A549 (cell line): ENCODE results near the gene ABCB1. TPM values are rescaled to one million over a fixed set of nuclear protein-coding genes. Genes with fewer than 3 reads are reported as not detected.
A peak's percentile ranks its signal among the peaks of the same experiment; 100 is the strongest.

Experiments
- ATAC-seq, 2 experiments: fragments of 200-7000 bp in 1 of 2; fragments of >200 bp in 1 of 2; cut with Nextera tagmentation in 1 of 2; cut with Tn5 transposase in 1 of 2; 3 replicates each; pipeline versions ENCODE4 v1.8.0 to v1.9.1; 2018 to 2020; ENCODE audit warnings: mild to moderate bottlenecking in 1 of 2, moderate library complexity in 1 of 2
- CTCF ChIA-PET: fragments of 300-600 bp; sonication (Branson Sonifier 250); formaldehyde crosslinking; extraction: SDS; loops from one replicate; lab custom pipeline; 2021; ENCODE audit warnings: antibody characterized with exemption, inconsistent platforms; lab: Yijun Ruan, JAX
- POLR2A ChIA-PET: fragments of 350-600 bp; formaldehyde crosslinking; extraction: SDS; loops from one replicate; lab custom pipeline; 2021; ENCODE audit warnings: antibody characterized with exemption, inconsistent platforms; lab: Yijun Ruan, JAX
- DNase-seq, 2 experiments: peaks; one replicate each; pipeline versions ENCODE4 v3.0.0 to v3.0.0-alpha.2; 2011 to 2016; ENCODE audit warnings: low read depth in 1 of 2, low spot score in 1 of 2
- FAIRE-seq: peaks from 2 replicates; lab custom pipeline; 2011; peaks lifted over from hg19 to GRCh38; lab: Jason Lieb, UNC
- H3K27ac ChIP-seq, 2 experiments: fragments of >200 bp; sonication (Bioruptor Twin); formaldehyde crosslinking; 3 replicates each; pipeline ENCODE4 v1.5.1; 2016 to 2017
- H3K4me1 ChIP-seq: fragments of >200 bp; sonication (Bioruptor Twin); formaldehyde crosslinking; 3 replicates; pipeline ENCODE4 v1.6.1; 2016
- H3K4me2 ChIP-seq: fragments of >200 bp; sonication (Bioruptor Twin); formaldehyde crosslinking; 3 replicates; pipeline ENCODE4 v1.6.1; 2016
- H3K4me3 ChIP-seq: fragments of >200 bp; sonication (Bioruptor Twin); formaldehyde crosslinking; 3 replicates; pipeline ENCODE4 v1.5.1; 2016
- H3K9me3 ChIP-seq: fragments of >200 bp; sonication (Bioruptor Twin); formaldehyde crosslinking; 3 replicates; pipeline ENCODE4 v1.6.1; 2016
- CBX2 ChIP-seq: fragments of 200-600 bp; sonication (generic); IDR thresholded peaks from 2 replicates; pipeline ENCODE4 v1.6.1; 2016; ENCODE audit warnings: low read depth, mild to moderate bottlenecking, borderline replicate concordance
- CBX8 ChIP-seq: fragments of 200-600 bp; sonication (generic); IDR thresholded peaks from 2 replicates; pipeline ENCODE4 v1.6.1; 2016
- CHD2 ChIP-seq: fragments of 150-350 bp; IDR thresholded peaks from 2 replicates; pipeline ENCODE4 v1.6.1; 2014; ENCODE audit warnings: low read length; ENCODE audit not compliant: partially characterized antibody
- CHD4 ChIP-seq: fragments of 200-600 bp; sonication (generic); IDR thresholded peaks from 2 replicates; pipeline ENCODE4 v1.6.1; 2016; ENCODE audit warnings: antibody characterized with exemption, mild to moderate bottlenecking, borderline replicate concordance
- CTCF ChIP-seq: fragments of >200 bp; sonication (Bioruptor Twin); formaldehyde crosslinking; IDR thresholded peaks from 3 replicates; pipeline ENCODE4 v1.5.1; 2016
- ESRRA ChIP-seq: fragments of 150-350 bp; IDR thresholded peaks from 2 replicates; pipeline ENCODE4 v1.6.1; 2014; ENCODE audit warnings: mild to moderate bottlenecking, low read length, borderline replicate concordance
- FOXS1 ChIP-seq: fragments of 250-450 bp; sonication (Bioruptor Pico); IDR thresholded peaks from 2 replicates; pipeline ENCODE4 v1.5.0; 2020; ENCODE audit warnings: mild to moderate bottlenecking, moderate library complexity
- HES2 ChIP-seq: fragments of >200 bp; sonication (Bioruptor Twin); formaldehyde crosslinking; IDR thresholded peaks from 2 replicates; pipeline ENCODE4 v1.6.1; 2016
- HEYL ChIP-seq: fragments of 250-450 bp; sonication (Bioruptor Pico); IDR thresholded peaks from 2 replicates; pipeline ENCODE4 v1.8.0; 2021; ENCODE audit warnings: mild to moderate bottlenecking, moderate library complexity
- HOXA7 ChIP-seq: fragments of 250-450 bp; sonication (Bioruptor Pico); IDR thresholded peaks from 2 replicates; pipeline ENCODE4 v1.5.0; 2020; ENCODE audit warnings: mild to moderate bottlenecking, moderate library complexity
- HOXB13 ChIP-seq: fragments of 250-450 bp; sonication (Bioruptor Pico); IDR thresholded peaks from 2 replicates; pipeline ENCODE4 v1.5.0; 2020; ENCODE audit warnings: low read depth, mild to moderate bottlenecking, moderate library complexity
- JUN ChIP-seq, 2 experiments: fragments of >200 bp; sonication (Bioruptor Twin); formaldehyde crosslinking; IDR thresholded peaks; 2 replicates in 1 of 2; 3 replicates in 1 of 2; pipeline ENCODE4 v1.6.1; 2016 to 2017
- JUNB ChIP-seq: fragments of >200 bp; sonication (Bioruptor Twin); formaldehyde crosslinking; IDR thresholded peaks from 2 replicates; pipeline ENCODE4 v1.6.1; 2016
- KDM1A ChIP-seq: fragments of 200-600 bp; sonication (generic); IDR thresholded peaks from 2 replicates; pipeline ENCODE4 v1.6.1; 2016; ENCODE audit warnings: low read depth, mild to moderate bottlenecking
- KDM5A ChIP-seq: fragments of 200-600 bp; sonication (generic); IDR thresholded peaks from 2 replicates; pipeline ENCODE4 v1.6.1; 2016; ENCODE audit warnings: antibody characterized with exemption, mild to moderate bottlenecking
- MYC ChIP-seq: IDR thresholded peaks from 2 replicates; pipeline ENCODE4 v1.6.1; 2012; ENCODE audit warnings: mild to moderate bottlenecking, inconsistent platforms, low read length, improper control_type of control experiment, borderline replicate concordance
- RAD21 ChIP-seq, 2 experiments: fragments of >200 bp in 1 of 2; sonication (Bioruptor Twin) in 1 of 2; formaldehyde crosslinking in 1 of 2; IDR thresholded peaks in 1 of 2; conservative IDR thresholded peaks in 1 of 2; 2 replicates in 1 of 2; 3 replicates in 1 of 2; pipeline ENCODE4 v1.6.1; 2012 to 2018; ENCODE audit warnings: inconsistent platforms in 1 of 2
- RARB ChIP-seq: fragments of 250-450 bp; sonication (Bioruptor Pico); IDR thresholded peaks from 2 replicates; pipeline ENCODE4 v1.8.0; 2021; ENCODE audit warnings: mild to moderate bottlenecking, moderate library complexity
- RCOR1 ChIP-seq: fragments of 150-350 bp; IDR thresholded peaks from 2 replicates; pipeline ENCODE4 v1.6.1; 2014; ENCODE audit warnings: antibody characterized with exemption, low read length, low read depth
- RFX5 ChIP-seq: fragments of 450-650 bp; IDR thresholded peaks from 2 replicates; pipeline ENCODE4 v1.7.1; 2014; ENCODE audit warnings: antibody characterized with exemption, mild to moderate bottlenecking, moderate library complexity
- RNF2 ChIP-seq: fragments of 200-600 bp; sonication (generic); IDR thresholded peaks from 2 replicates; pipeline ENCODE4 v1.6.1; 2016; ENCODE audit warnings: low read depth, mild to moderate bottlenecking, antibody characterized with exemption, moderate library complexity, borderline replicate concordance
- SREBF2 ChIP-seq: fragments of 450-650 bp; IDR thresholded peaks from 2 replicates; pipeline ENCODE4 v1.6.1; 2014; ENCODE audit warnings: mild to moderate bottlenecking, moderate library complexity
- TFCP2L1 ChIP-seq: fragments of 250-450 bp; sonication (Bioruptor Pico); IDR thresholded peaks from 2 replicates; pipeline ENCODE4 v1.5.0; 2021; ENCODE audit warnings: mild to moderate bottlenecking
- ZNF302 ChIP-seq: fragments of 250-450 bp; sonication (Bioruptor Pico); IDR thresholded peaks from 2 replicates; pipeline ENCODE4 v1.9.0; 2021; ENCODE audit warnings: inconsistent platforms, mild to moderate bottlenecking, moderate library complexity
- WGBS: methylation state at CpG from one replicate; pipeline ENCODE4 v1.1.6; 2017; ENCODE audit errors: missing lambda C conversion rate; 5-methylcytosine and 5-hydroxymethylcytosine counted together
- polyA plus RNA-seq, 4 experiments: library from polyadenylated mRNA; depleted of rRNA in 3 of 4; stranded (reverse); fragments of >200 nt; fragmentation: RNase III in 1 of 4; extraction: RNeasy Plus Mini Kit Qiagen cat#74134 plus additional on column Dnase treatment in 1 of 4; gene quantifications; 2 replicates in 3 of 4; 3 replicates in 1 of 4; pipeline ENCODE4 v1.2.3, GENCODE V29; 2011 to 2017

ABCB1 gene
- polyA plus RNA-seq, 2 of the 4 experiments (the other 2 are of a cell fraction) = 0.05 TPM; not detected in 1

GRCh38 chr7:87474533-87475358 lies 125.9 kb downstream of the ABCB1 start:
- no peak for ATAC-seq
- peak overlapping the region; percentile 92 for H3K4me2 ChIP-seq
- H3K9me3 ChIP-seq = no peaks in the 10 kb centered on the region
- no peak for DNase-seq
- ChIA-PET POLR2A (no interaction called here), CTCF (interaction anchor here (1.0 kb wide), 1 partner anchor 57 kb away, joined by 3 read pairs; no protein-coding TSS in a partner anchor)
- H3K4me1 ChIP-seq = 0 out of 3 replicates have a peak, but pooled peaks cover 5% of the 10 kb centered on the region
- WGBS = 51% methylated on average over 14 of the region's 14 CpGs
- no peak for FAIRE-seq
- no peak overlapping the region for H3K27ac ChIP-seq
- TF ChIP-seq CBX2 (no peak), TFCP2L1 (CRISPR knock-in tag) (no peak), CBX8 (0 out of 2 replicates have a peak, but pooled peaks have one; percentile 15)
- peak overlapping the region; percentile 41 for H3K4me3 ChIP-seq

- WGBS = 73% methylated on average over 2 of the region's 2 CpGs
- ChIA-PET CTCF (interaction anchor here (1.0 kb wide), 1 partner anchor 56 kb away, joined by 3 read pairs; no protein-coding TSS in a partner anchor), POLR2A (no interaction called here)
- no peak for TF ChIP-seq KDM5A
- no peak for TF ChIP-seq MYC
- TF ChIP-seq RARB (CRISPR knock-in tag) = no peak
- TF ChIP-seq CBX8 = 0 out of 2 replicates have a peak, but pooled peaks have one; percentile 46
- no peak for TF ChIP-seq CHD2
- no peak for TF ChIP-seq JUN (IDR thresholded peaks at IDR 0.05)
- no peak for TF ChIP-seq RNF2
- Histone ChIP-seq H3K4me1 (0 out of 3 replicates have a peak, but pooled peaks cover 5% of the 10 kb centered on the region), H3K4me3 (no peak overlapping the region), H3K4me2 (no peak overlapping the region), H3K9me3 (no peaks in the 10 kb centered on the region), H3K27ac (no peak overlapping the region)
- FAIRE-seq (no peak), ATAC-seq (no peak), DNase-seq (no peak)
Observed at GRCh38 chr7:87473986-87474385, 126.7 kb downstream of the ABCB1 start.

- H3K4me2 ChIP-seq = no peak overlapping the region
- FAIRE-seq (no peak), ATAC-seq (no peak), DNase-seq (no peak)
- no peaks in the 10 kb centered on the region for H3K9me3 ChIP-seq
- H3K4me3 ChIP-seq = no peak overlapping the region
- no peak overlapping the region for H3K27ac ChIP-seq
- WGBS = 19% methylated on average over 2 of the region's 2 CpGs
- 0 out of 3 replicates have a peak, but pooled peaks cover 5% of the 10 kb centered on the region for H3K4me1 ChIP-seq
- no peak for TF ChIP-seq HOXA7 (CRISPR knock-in tag)
- TF ChIP-seq ESRRA = no peak
- no peak for TF ChIP-seq JUNB
- TF ChIP-seq CHD4 = no peak
- no peak for TF ChIP-seq KDM1A
- no peak for TF ChIP-seq RAD21 (conservative IDR thresholded peaks at IDR 0.05 in 1 of 2, IDR thresholded peaks at IDR 0.05 in 1 of 2)
- no peak for TF ChIP-seq ZNF302
- no peak for TF ChIP-seq RFX5
- no peak for TF ChIP-seq HEYL (CRISPR knock-in tag)
- no peak for TF ChIP-seq FOXS1
- TF ChIP-seq HOXB13 (CRISPR knock-in tag) = no peak
- TF ChIP-seq TFCP2L1 (CRISPR knock-in tag) = no peak
- no peak for TF ChIP-seq HES2
- no peak for TF ChIP-seq CTCF
- no peak for TF ChIP-seq CBX2
- TF ChIP-seq RCOR1 = no peak
- TF ChIP-seq SREBF2 = no peak
- ChIA-PET CTCF (no interaction called here), POLR2A (no interaction called here)
Observed at GRCh38 chr7:87473192-87473591, 127.5 kb downstream of the ABCB1 start.
